Lung (tissue), 12 donors: Measurements from ENCODE around the gene THAP8. TPM values are rescaled to one million over a fixed set of nuclear protein-coding genes. Genes with fewer than 3 reads are reported as not detected.

Experiments
- ATAC-seq: fragments of 200-7000 bp; cut with Tn5 transposase; one replicate; pipeline ENCODE4 v1.9.1; 2020; ENCODE audit warnings: moderate number of reproducible peaks; ENCODE audit not compliant: insufficient read depth, low FRiP score
- DNase-seq, 3 donors: peaks; one replicate each; pipeline ENCODE4 v3.0.0-alpha.2; 2013 to 2017
- H3K27ac ChIP-seq, 2 donors: one replicate each; pipeline ENCODE4 v1.5.1; 2013; ENCODE audit warnings: mild to moderate bottlenecking in 2 of 2, moderate library complexity in 2 of 2, control low read depth in 1 of 2, inconsistent platforms in 1 of 2, low read depth in 1 of 2, low read length in 1 of 2
- H3K27me3 ChIP-seq, 3 donors: one replicate each; pipeline ENCODE4 v1.5.1; 2013; ENCODE audit warnings: low read length in 2 of 3; ENCODE audit not compliant: control insufficient read depth in 3 of 3, insufficient read depth in 3 of 3
- H3K36me3 ChIP-seq, 4 donors: one replicate each; pipeline ENCODE4 v1.5.1; 2013; ENCODE audit warnings: low read length in 4 of 4, mild to moderate bottlenecking in 1 of 4, moderate library complexity in 1 of 4; ENCODE audit not compliant: control insufficient read depth in 4 of 4, insufficient read depth in 4 of 4
- H3K4me1 ChIP-seq, 5 donors: one replicate each; pipeline ENCODE4 v1.5.1; 2013; ENCODE audit warnings: low read length in 5 of 5, mild to moderate bottlenecking in 2 of 5, moderate library complexity in 1 of 5; ENCODE audit not compliant: control insufficient read depth in 5 of 5, insufficient read depth in 5 of 5
- H3K4me3 ChIP-seq: one replicate; pipeline ENCODE4 v1.5.1; 2013; ENCODE audit warnings: mild to moderate bottlenecking, control low read depth, moderate library complexity
- H3K9ac ChIP-seq, 2 donors: one replicate each; pipeline ENCODE4 v1.5.1; 2013; ENCODE audit warnings: low read length in 2 of 2, control low read depth in 1 of 2; ENCODE audit not compliant: insufficient read depth in 1 of 2
- H3K9me3 ChIP-seq, 4 donors: one replicate each; pipeline ENCODE4 v1.5.1; 2013; ENCODE audit warnings: low read length in 3 of 4, mild to moderate bottlenecking in 1 of 4, moderate library complexity in 1 of 4; ENCODE audit not compliant: control insufficient read depth in 4 of 4, insufficient read depth in 3 of 4
- WGBS, 2 donors: extraction: QIAGEN DNeasy Blood & Tissue Kit; methylation state at CpG; one replicate each; pipeline ENCODE4 v1.1.7; 2013; 5-methylcytosine and 5-hydroxymethylcytosine counted together
- polyA plus RNA-seq, 2 donors: library from polyadenylated mRNA; stranded (reverse); fragments of 200-250 nt; gene quantifications; one replicate each; pipeline ENCODE4 v1.2.1, GENCODE V29; 2013
- total RNA-seq, 2 donors: library from RNA; depleted of rRNA in 1 of 2; stranded (reverse); fragments of >200 nt in 1 of 2; gene quantifications; one replicate each; pipeline ENCODE4 v1.2.1, GENCODE V29; 2014 to 2021
- TF ChIP-seq, protein P1 (sequence below): IDR thresholded peaks from 2 replicates; pipeline ENCODE4 v1.5.1; 2012; ENCODE audit warnings: mild to moderate bottlenecking; ENCODE audit errors: control extremely low read depth, extremely low read depth
- donor health status: control.
- donor health status: control.
- donor health status: Bipolar disorder and iron deficiency.
- donor health status: healthy.
- donor health status: DM: yes; HTN: yes; CAD: no.

Gene THAP8
- total and polyA plus RNA-seq, 4 donors = 4.1 to 6.4 (median 5.5) TPM

DNA sequence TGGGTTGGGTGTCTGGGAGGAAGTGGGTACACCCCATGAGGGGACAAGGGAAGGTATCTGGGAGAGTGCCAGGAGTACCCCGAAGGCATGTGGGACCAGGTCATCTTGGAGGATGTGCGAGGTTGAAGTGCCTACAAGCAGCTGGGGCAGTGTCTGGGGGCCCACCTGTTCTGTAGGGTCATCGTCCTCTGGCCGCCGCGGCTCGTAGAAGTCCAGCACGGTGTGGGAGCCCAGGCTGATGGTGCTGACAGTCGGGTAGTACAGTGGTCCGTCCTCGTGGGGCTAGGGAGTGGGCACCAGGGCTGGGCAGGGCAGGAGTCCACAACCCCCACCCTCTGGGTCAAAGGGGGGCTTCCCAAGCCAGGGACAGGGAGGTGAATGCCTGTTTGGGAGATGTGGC is 43.7 kb downstream of the THAP8 start:
- H3K27ac ChIP-seq = no peak overlapping the region
- H3K9ac ChIP-seq = no peak overlapping the region
- H3K4me3 ChIP-seq = no peak overlapping the region
- no peaks in the 10 kb centered on the region for H3K9me3 ChIP-seq
- H3K36me3 ChIP-seq = no peaks in the 10 kb centered on the region
- H3K4me1 ChIP-seq = peaks cover 0 to 14% (median 3%) of the 10 kb centered on the region in 5 donors
- no peaks in the 10 kb centered on the region for H3K27me3 ChIP-seq
- no peak for ATAC-seq
- WGBS, 2 donors = 95 to 97% methylated on average over 11 of the region's 11 CpGs
- DNase-seq = no peak
- TF ChIP-seq, protein P1, sequence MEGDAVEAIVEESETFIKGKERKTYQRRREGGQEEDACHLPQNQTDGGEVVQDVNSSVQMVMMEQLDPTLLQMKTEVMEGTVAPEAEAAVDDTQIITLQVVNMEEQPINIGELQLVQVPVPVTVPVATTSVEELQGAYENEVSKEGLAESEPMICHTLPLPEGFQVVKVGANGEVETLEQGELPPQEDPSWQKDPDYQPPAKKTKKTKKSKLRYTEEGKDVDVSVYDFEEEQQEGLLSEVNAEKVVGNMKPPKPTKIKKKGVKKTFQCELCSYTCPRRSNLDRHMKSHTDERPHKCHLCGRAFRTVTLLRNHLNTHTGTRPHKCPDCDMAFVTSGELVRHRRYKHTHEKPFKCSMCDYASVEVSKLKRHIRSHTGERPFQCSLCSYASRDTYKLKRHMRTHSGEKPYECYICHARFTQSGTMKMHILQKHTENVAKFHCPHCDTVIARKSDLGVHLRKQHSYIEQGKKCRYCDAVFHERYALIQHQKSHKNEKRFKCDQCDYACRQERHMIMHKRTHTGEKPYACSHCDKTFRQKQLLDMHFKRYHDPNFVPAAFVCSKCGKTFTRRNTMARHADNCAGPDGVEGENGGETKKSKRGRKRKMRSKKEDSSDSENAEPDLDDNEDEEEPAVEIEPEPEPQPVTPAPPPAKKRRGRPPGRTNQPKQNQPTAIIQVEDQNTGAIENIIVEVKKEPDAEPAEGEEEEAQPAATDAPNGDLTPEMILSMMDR = no peak

- TF ChIP-seq, protein P1 = no peak
- Histone ChIP-seq H3K4me3 (no peak overlapping the region), H3K27ac (no peak overlapping the region), H3K36me3 (no peaks in the 10 kb centered on the region), H3K9ac (no peak overlapping the region), H3K9me3 (no peaks in the 10 kb centered on the region), H3K4me1 (peaks cover 0 to 14% (median 3%) of the 10 kb centered on the region in 5 donors), H3K27me3 (no peaks in the 10 kb centered on the region)
- DNase-seq (no peak), ATAC-seq (no peak)
- 61 to 73% methylated on average over 15 of the region's 15 CpGs for WGBS, 2 donors
These were observed 44.3 kb downstream of the THAP8 start for GRCh38 chr19:36009633-36010379.

DNA sequence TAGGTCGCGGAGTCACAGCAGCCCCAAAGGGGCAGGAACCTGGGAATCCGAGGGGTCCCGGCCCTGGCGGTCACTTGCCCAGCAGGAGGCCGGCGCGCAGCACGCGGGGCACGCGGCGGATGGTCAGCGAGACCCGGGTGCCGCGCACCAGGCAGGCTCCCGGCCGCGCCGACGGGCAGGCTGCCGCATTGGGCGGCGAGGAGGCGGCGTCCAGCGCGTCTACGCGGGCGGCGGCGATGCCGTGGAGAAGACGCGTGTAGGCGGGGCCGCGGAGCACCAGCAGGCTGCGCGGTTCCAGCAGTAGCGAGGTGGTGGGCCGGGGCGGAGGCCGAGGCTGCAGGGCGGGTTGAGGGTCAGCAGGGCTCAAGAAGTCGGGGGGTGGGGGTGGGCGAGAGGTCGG is 44.9 kb downstream of the THAP8 start:
- 1% methylated on average over 49 to 50 of the region's 50 CpGs for WGBS, 2 donors
- H3K9ac ChIP-seq = no peak overlapping the region
- H3K27ac ChIP-seq = peak overlapping the region in 1 of 2 donors; percentile 69
- peak; percentile 43 to 65 (median 54) for DNase-seq
- no peaks in the 10 kb centered on the region for H3K27me3 ChIP-seq
- H3K4me1 ChIP-seq = peaks cover 0 to 9% (median 3%) of the 10 kb centered on the region in 5 donors
- ATAC-seq = peak; percentile 61
- TF ChIP-seq, protein P1 = no peak
- H3K36me3 ChIP-seq = peaks cover 0 to 3% (median 0%) of the 10 kb centered on the region in 4 donors
- no peak overlapping the region for H3K4me3 ChIP-seq
- H3K9me3 ChIP-seq = no peaks in the 10 kb centered on the region
